ENCODE results near the gene ICAM3. TPM values are rescaled to one million over a fixed set of nuclear protein-coding genes. Genes with fewer than 3 reads are reported as not detected.

The ICAM3 gene
- total RNA-seq, 6 experiments from 2014 or later: 14.7 to 17.7 (median 16.8) TPM

GRCh38 chr19:10365518-10365917 is 26.1 kb upstream of the ICAM3 start:
- H3K9me3 Mint-ChIP-seq: no peaks in the 10 kb centered on the region
- H3K4me1 Mint-ChIP-seq (ENCODE audit: low read depth): no peaks in the 10 kb centered on the region
- H3K36me3 Mint-ChIP-seq (ENCODE audit: low read depth): peaks cover 23% of the 10 kb centered on the region
- DNase-seq: no peak
- no peaks in the 10 kb centered on the region; the same call in 1 of the 2 replicates for H3K27me3 Mint-ChIP-seq (ENCODE audit: insufficient read depth)
- no peak overlapping the region for H3K27ac Mint-ChIP-seq
- no peak overlapping the region for H3K4me3 Mint-ChIP-seq
- no peak for TF ChIP-seq CTCF (IDR thresholded peaks at IDR 0.05)

- no peak overlapping the region for H3K27ac Mint-ChIP-seq
- no peak for TF ChIP-seq CTCF (IDR thresholded peaks at IDR 0.05)
- DNase-seq: no peak
- H3K4me1 Mint-ChIP-seq (ENCODE audit: low read depth): no peaks in the 10 kb centered on the region
- no peak overlapping the region for H3K4me3 Mint-ChIP-seq
- H3K9me3 Mint-ChIP-seq: no peaks in the 10 kb centered on the region
- no peaks in the 10 kb centered on the region; the same call in 1 of the 2 replicates for H3K27me3 Mint-ChIP-seq (ENCODE audit: insufficient read depth)
- H3K36me3 Mint-ChIP-seq (ENCODE audit: low read depth): peaks cover 21% of the 10 kb centered on the region
Measured at GRCh38 chr19:10364644-10365043, 25.2 kb upstream of the ICAM3 start.

GRCh38 chr19:10363789-10364281 is 24.4 kb upstream of the ICAM3 start:
- Mint-ChIP-seq H3K27ac (no peak overlapping the region), H3K4me1 (ENCODE audit: low read depth) (no peaks in the 10 kb centered on the region), H3K4me3 (no peak overlapping the region), H3K9me3 (no peaks in the 10 kb centered on the region), H3K36me3 (ENCODE audit: low read depth) (peaks cover 18% of the 10 kb centered on the region; the same call in 1 of the 2 replicates), H3K27me3 (ENCODE audit: insufficient read depth) (peaks cover 4% of the 10 kb centered on the region)
- no peak for TF ChIP-seq CTCF (IDR thresholded peaks at IDR 0.05)
- no peak for DNase-seq

- DNase-seq: no peak
- Mint-ChIP-seq H3K4me3 (no peak overlapping the region), H3K36me3 (ENCODE audit: low read depth) (peaks cover 7% of the 10 kb centered on the region; the same call in 1 of the 2 replicates), H3K27me3 (ENCODE audit: insufficient read depth) (peaks cover 4% of the 10 kb centered on the region), H3K27ac (no peak overlapping the region), H3K4me1 (ENCODE audit: low read depth) (no peaks in the 10 kb centered on the region), H3K9me3 (no peaks in the 10 kb centered on the region)
- no peak for TF ChIP-seq CTCF (IDR thresholded peaks at IDR 0.05)
Measured at GRCh38 chr19:10362259-10362658, 22.8 kb upstream of the ICAM3 start.

- TF ChIP-seq CTCF (IDR thresholded peaks at IDR 0.05): no peak
- H3K27ac Mint-ChIP-seq: no peak overlapping the region
- no peaks in the 10 kb centered on the region for H3K4me1 Mint-ChIP-seq (ENCODE audit: low read depth)
- H3K4me3 Mint-ChIP-seq: no peak overlapping the region
- peaks cover 6% of the 10 kb centered on the region; the same call in 1 of the 2 replicates for H3K36me3 Mint-ChIP-seq (ENCODE audit: low read depth)
- H3K9me3 Mint-ChIP-seq: no peaks in the 10 kb centered on the region
- H3K27me3 Mint-ChIP-seq (ENCODE audit: insufficient read depth): peaks cover 4% of the 10 kb centered on the region
- DNase-seq: no peak
Measured at GRCh38 chr19:10361569-10362011, 22.2 kb upstream of the ICAM3 start.

All from HFFc6 (cell line).